VCaP (cell line): ENCODE measurements around the gene PTPRS.
A peak's percentile ranks its signal among the peaks of the same experiment; 100 is the strongest.

Experiments
- H3K27ac ChIP-seq: fragments of 450-650 bp; 2 replicates; pipeline ENCODE4 v1.5.1; 2017
- TF ChIP-seq, protein P1 (sequence below): fragments of 450-650 bp; conservative IDR thresholded peaks from 2 replicates; pipeline ENCODE4 v1.5.1; 2017; ENCODE audit warnings: mild to moderate bottlenecking, moderate library complexity

Gene PTPRS

DNA sequence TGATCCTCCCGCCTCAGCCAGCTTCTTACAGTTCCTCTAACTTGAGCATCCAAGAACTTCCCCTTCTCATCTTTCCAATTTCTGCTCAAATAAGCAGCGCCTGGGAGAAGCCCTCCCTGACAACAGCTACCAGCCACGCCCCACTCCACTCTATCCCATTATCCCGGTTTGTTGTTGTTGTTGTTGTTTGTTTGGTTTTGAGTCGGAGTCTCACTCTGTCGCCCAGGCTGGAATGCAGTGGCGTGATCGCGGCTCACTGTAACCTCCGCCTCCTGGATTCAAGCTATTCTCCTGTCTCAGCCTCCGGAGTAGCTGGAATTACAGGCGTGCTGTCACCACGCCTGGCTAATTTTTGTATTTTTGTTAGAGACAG lies 822 bp upstream of the PTPRS start:
- no peak overlapping the region for H3K27ac ChIP-seq
- TF ChIP-seq, protein P1, sequence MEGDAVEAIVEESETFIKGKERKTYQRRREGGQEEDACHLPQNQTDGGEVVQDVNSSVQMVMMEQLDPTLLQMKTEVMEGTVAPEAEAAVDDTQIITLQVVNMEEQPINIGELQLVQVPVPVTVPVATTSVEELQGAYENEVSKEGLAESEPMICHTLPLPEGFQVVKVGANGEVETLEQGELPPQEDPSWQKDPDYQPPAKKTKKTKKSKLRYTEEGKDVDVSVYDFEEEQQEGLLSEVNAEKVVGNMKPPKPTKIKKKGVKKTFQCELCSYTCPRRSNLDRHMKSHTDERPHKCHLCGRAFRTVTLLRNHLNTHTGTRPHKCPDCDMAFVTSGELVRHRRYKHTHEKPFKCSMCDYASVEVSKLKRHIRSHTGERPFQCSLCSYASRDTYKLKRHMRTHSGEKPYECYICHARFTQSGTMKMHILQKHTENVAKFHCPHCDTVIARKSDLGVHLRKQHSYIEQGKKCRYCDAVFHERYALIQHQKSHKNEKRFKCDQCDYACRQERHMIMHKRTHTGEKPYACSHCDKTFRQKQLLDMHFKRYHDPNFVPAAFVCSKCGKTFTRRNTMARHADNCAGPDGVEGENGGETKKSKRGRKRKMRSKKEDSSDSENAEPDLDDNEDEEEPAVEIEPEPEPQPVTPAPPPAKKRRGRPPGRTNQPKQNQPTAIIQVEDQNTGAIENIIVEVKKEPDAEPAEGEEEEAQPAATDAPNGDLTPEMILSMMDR, result no peak

DNA sequence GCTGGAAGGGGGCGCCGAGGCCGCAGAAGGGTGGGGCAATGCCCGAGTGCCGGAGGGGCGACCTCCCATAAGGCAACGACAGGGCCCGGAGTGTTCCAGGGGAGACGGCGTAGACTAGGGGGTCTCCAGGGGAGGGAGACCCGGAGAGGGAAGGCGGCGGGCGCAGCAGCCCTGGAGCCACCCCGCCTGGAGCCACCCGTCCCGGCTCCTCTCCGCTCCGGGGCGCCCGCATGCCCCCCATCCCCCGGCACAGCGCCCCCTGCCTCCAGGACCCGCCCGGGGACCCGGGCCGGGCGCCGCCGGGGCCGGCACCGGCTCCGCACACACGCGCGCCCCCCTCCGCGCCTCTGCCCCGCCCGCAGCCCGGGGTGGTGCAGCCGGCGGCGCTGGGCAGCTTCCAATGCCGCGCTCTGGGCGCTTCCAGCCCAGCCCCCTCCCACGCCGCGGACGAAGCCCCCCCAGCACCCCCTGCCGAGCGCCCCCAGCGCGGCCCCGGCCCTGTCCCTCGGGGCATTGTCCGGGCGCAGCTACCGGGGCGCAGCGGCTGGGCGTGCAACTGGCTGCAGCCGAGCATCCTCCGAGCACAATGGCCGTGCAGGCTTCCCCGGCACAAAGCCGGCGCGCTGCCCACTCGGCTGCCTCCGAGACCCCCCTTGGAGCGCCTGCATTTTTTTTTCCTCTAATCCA lies 519 bp downstream of the PTPRS start:
- peak overlapping the region; percentile 68 for H3K27ac ChIP-seq
- TF ChIP-seq, protein P1, result peak; percentile 51

DNA sequence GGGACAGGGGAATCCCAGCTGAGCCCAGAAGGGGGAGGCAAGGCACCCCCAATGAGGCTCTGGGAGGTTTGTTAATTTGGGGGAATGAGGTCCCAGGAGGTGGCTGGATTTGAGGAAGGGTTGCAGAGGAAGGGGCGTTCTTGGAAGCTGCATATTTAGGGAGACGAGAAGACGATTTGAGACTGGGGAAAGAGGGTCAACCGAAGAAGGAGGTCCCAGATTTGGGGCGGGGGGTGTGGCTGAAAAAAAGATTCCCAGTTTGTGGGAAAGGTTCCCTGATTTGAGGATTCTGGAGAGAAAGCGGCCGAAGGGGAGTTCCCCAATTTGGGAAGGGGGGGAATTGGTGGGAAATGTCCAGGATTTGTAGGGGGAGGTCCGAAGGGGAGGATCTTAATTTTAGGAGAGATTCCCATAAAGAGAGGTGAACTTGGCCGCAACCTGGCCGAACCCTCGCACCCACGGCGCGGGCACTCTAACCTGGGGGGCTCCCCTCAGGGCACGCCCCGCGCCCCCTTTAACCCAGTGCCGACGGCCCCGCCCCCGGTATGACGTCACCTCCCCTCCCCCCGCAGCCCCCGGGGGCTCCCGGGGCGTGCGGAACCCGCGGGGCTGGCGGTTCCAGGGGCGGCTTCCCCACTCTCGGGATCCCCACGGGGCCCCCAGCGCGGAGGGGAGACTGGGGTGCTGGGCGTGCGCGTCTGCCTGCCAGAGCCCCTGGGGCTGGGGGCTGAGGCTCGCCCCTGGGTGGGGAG lies 1.2 kb downstream of the PTPRS start:
- H3K27ac ChIP-seq, result peak overlapping the region; percentile 68; the same call in 1 of the 2 replicates
- TF ChIP-seq, protein P1, result no peak

DNA sequence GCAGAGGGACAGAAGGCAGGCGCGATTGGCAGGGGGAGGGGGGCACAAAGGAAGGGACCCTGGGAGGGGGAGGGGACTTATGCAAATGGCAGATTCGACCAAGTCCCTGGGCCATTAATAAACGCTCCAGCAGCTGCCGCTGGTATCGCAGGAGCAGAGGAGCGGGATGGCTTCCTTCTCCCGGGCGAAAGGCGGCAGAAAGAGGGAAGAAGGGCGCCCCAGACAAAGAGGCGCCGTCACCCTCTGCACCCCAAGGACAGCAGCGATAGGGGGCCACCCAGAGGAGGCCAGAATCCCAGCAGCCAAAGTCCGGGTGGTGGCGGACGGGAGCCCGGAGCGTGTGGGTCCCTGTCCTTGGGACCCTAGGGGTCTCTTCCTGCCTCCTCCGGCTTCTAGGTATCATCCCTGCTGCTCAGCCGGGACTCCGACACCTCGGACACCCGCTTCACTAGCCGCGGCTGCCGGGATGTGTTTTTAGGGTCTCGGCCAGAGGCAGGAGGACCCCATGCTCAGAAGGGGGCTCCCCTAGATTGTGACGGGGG lies 1.9 kb downstream of the PTPRS start:
- TF ChIP-seq, protein P1, result no peak
- H3K27ac ChIP-seq, result no peak overlapping the region

DNA sequence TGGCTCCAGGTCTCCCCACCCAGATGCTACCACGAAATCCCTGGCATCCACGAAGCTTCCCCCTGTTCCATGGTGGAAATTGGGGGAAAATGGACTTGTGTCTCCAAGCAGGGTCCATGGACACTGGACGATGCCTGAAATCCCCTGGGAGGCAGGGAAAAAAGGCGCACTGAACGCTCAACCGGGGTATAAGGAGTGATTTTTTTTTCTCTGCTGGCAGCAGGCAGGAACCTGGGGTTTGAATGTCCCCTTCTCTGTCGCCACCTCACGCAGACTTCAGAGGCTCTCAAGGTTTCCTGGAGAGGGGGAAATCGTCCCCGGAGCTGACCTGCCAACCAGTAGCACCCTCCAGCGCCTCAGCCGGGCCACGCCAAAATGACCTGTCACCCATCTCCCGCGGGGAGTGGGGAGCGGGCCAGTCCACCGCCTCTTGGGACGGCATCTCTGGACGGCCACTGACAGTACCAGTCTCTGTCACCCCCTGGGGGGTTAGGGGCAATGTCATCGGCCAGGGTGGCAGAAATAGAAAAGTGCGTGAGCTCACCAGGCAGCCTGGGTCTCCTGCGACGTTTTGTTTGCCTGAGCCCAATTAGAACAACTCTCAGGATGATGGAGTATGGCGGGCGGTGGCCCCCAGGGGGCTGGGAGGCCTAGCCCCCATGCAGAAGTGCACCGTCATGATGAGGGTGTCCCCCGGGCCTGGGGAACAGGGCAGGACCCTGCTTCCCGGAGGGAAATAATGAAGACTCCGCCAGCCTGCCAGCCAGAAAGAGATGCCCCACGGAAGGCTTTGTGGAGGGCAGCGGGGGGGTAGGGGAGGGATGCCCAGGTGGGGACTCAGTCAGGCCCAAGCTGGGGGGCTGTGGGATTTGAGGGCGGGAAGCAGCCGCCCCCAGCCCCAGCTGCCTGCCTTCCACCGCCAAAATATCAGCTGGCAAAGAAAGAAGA lies 2.6 kb downstream of the PTPRS start:
- TF ChIP-seq, protein P1, result no peak
- H3K27ac ChIP-seq, result no peak overlapping the region

DNA sequence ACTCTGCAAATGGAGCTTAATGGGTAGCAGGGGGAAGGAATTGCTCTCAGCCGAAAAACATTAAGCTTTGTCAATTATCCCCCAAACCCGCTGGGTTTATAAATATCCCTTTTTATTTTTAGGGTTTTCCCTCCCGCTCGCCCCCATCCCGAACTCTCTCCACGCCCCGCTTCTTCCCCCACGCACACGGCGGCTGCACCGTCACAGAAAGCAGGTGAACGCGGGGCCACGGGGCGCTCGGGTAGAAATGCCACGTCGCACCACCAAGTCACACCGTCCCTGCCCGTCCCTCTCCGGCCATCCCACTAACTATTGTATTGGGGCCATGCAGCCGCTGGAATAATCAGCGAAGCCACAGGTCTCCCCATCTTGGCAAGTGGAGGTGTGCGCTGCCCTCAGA lies 3.5 kb downstream of the PTPRS start:
- no peak overlapping the region for H3K27ac ChIP-seq

More for the DNA sequence above, 3.5 kb downstream of the PTPRS start:
- TF ChIP-seq, protein P1, result no peak
